Astrocyte of the cerebellum (primary cell): ENCODE data around the gene PDE4B.

Experiments
- DNase-seq: peaks from one replicate; pipeline ENCODE4 v3.0.0-alpha.2; 2011; ENCODE audit warnings: low read depth
- H3K4me3 ChIP-seq: 2 replicates; pipeline ENCODE4 v1.5.1; 2011; ENCODE audit warnings: mild to moderate bottlenecking, low read depth, low read length, moderate library complexity
- CTCF ChIP-seq: IDR thresholded peaks from 2 replicates; pipeline ENCODE4 v1.5.1; 2012; ENCODE audit warnings: low read length, low read depth, moderate library complexity, mild to moderate bottlenecking; ENCODE audit errors: missing control alignments
- in situ Hi-C: cut with HindIII; loops from 2 replicates; pipeline ENCODE4 v1.10.0; 2017; ENCODE audit warnings: low sequenced_read_pairs

The PDE4B gene

GRCh38 chr1:66069976-66070876 is 277.5 kb downstream of the PDE4B start:
- no peak for TF ChIP-seq CTCF
- in situ Hi-C loops, result no loop called here
- no peak for DNase-seq
- H3K4me3 ChIP-seq, result no peak overlapping the region

GRCh38 chr1:66073388-66073787 is 280.7 kb downstream of the PDE4B start:
- DNase-seq, result no peak
- no peak for TF ChIP-seq CTCF
- H3K4me3 ChIP-seq, result no peak overlapping the region
- in situ Hi-C loops, result no loop called here

GRCh38 chr1:66074147-66074546 is 281.5 kb downstream of the PDE4B start:
- TF ChIP-seq CTCF, result no peak
- DNase-seq, result no peak
- in situ Hi-C loops, result no loop called here
- H3K4me3 ChIP-seq, result no peak overlapping the region

GRCh38 chr1:66078412-66078811 is 285.7 kb downstream of the PDE4B start:
- H3K4me3 ChIP-seq, result no peak overlapping the region
- in situ Hi-C loops, result no loop called here
- TF ChIP-seq CTCF, result no peak
- no peak for DNase-seq

GRCh38 chr1:66083003-66083402 is 290.3 kb downstream of the PDE4B start:
- DNase-seq, result no peak
- no peak overlapping the region for H3K4me3 ChIP-seq
- no peak for TF ChIP-seq CTCF
- in situ Hi-C loops, result no loop called here

- in situ Hi-C loops, result no loop called here
- no peak for DNase-seq
- no peak for TF ChIP-seq CTCF
- H3K4me3 ChIP-seq, result no peak overlapping the region
Measured at GRCh38 chr1:66084442-66084841, 291.7 kb downstream of the PDE4B start.

- no peak overlapping the region for H3K4me3 ChIP-seq
- in situ Hi-C loops, result no loop called here
- no peak for TF ChIP-seq CTCF
Measured at GRCh38 chr1:66085600-66085999, 292.9 kb downstream of the PDE4B start.

More at GRCh38 chr1:66085600-66085999, 292.9 kb downstream of the PDE4B start:
- DNase-seq, result no peak
